Right ventricle myocardium inferior (tissue), 1 donor: ENCODE data around the gene SORCS2. TPM values are rescaled to one million over a fixed set of nuclear protein-coding genes. Genes with fewer than 3 reads are reported as not detected.

Experiments used
- ATAC-seq: fragments of 200-7000 bp; cut with Tn5 transposase; one replicate; pipeline ENCODE4 v1.9.1; 2020; ENCODE audit warnings: mild to moderate bottlenecking, moderate library complexity
- DNase-seq: peaks from one replicate; pipeline ENCODE4 v3.0.0; 2021; ENCODE audit errors: missing footprints
- intact Hi-C: fragments of 100-400 bp; cut with DNase I; formaldehyde crosslinking; loops from one replicate; pipeline ENCODE4 v1.11.0; 2022
- total RNA-seq: library from RNA; stranded (reverse); fragmentation: NEBNext Ultra II Directional; extraction: Animal tissue kit (Norgen Biotek cat#: 25700); gene quantifications from one replicate; pipeline ENCODE4 v1.2.1, GENCODE V29; 2021
- donor health status: DM: no; HTN: yes; CAD: no; lungs with severe emphysema.

Gene SORCS2
- total RNA-seq, 1 donor from 2014 or later: 1.1 TPM

GRCh38 chr4:7646384-7647061, 454.2 kb downstream of the SORCS2 start:
- ATAC-seq: no peak
- intact Hi-C loops: no loop called here

GRCh38 chr4:7647186-7647585, 454.8 kb downstream of the SORCS2 start:
- intact Hi-C loops: no loop called here
- ATAC-seq (no peak), DNase-seq (no peak)

More at GRCh38 chr4:7646384-7647061, 454.2 kb downstream of the SORCS2 start:
- no peak for DNase-seq

GRCh38 chr4:7647600-7648543, 455.5 kb downstream of the SORCS2 start:
- ATAC-seq (no peak), DNase-seq (no peak)
- intact Hi-C loops: no loop called here

GRCh38 chr4:7648544-7649395, 456.4 kb downstream of the SORCS2 start:
- intact Hi-C loops: no loop called here
- DNase-seq: no peak
- ATAC-seq: no peak

GRCh38 chr4:7649411-7649740, 457.0 kb downstream of the SORCS2 start:
- DNase-seq: no peak
- no peak for ATAC-seq
- intact Hi-C loops: no loop called here

GRCh38 chr4:7649741-7650531, 457.6 kb downstream of the SORCS2 start:
- DNase-seq: no peak
- no peak for ATAC-seq
- intact Hi-C loops: no loop called here

GRCh38 chr4:7650606-7651385, 458.5 kb downstream of the SORCS2 start:
- no peak for ATAC-seq
- intact Hi-C loops: no loop called here
- DNase-seq: no peak

GRCh38 chr4:7651461-7651921, 459.2 kb downstream of the SORCS2 start:
- ATAC-seq (no peak), DNase-seq (no peak)
- intact Hi-C loops: no loop called here

- ATAC-seq (no peak), DNase-seq (no peak)
- intact Hi-C loops: no loop called here
Measured at GRCh38 chr4:7652006-7652405, 459.7 kb downstream of the SORCS2 start.

GRCh38 chr4:7652451-7652881, 460.1 kb downstream of the SORCS2 start:
- no peak for DNase-seq
- ATAC-seq: no peak
- intact Hi-C loops: no loop called here

- intact Hi-C loops: no loop called here
- no peak for ATAC-seq
Measured at GRCh38 chr4:7652906-7653305, 460.6 kb downstream of the SORCS2 start.

GRCh38 chr4:7653510-7654369, 461.4 kb downstream of the SORCS2 start:
- intact Hi-C loops: no loop called here
- no peak for ATAC-seq
- no peak for DNase-seq

More at GRCh38 chr4:7652906-7653305, 460.6 kb downstream of the SORCS2 start:
- no peak for DNase-seq

- intact Hi-C loops: no loop called here
- no peak for DNase-seq
- no peak for ATAC-seq
Measured at GRCh38 chr4:7654550-7655445, 462.5 kb downstream of the SORCS2 start.

GRCh38 chr4:7655511-7656243, 463.3 kb downstream of the SORCS2 start:
- no peak for ATAC-seq
- no peak for DNase-seq
- intact Hi-C loops: no loop called here

GRCh38 chr4:7656244-7656800, 464.0 kb downstream of the SORCS2 start:
- ATAC-seq: no peak
- no peak for DNase-seq

More at GRCh38 chr4:7656244-7656800, 464.0 kb downstream of the SORCS2 start:
- intact Hi-C loops: no loop called here
